ENCODE data around the gene DIP2C. TPM values are rescaled to one million over a fixed set of nuclear protein-coding genes. Genes with fewer than 3 reads are reported as not detected.

Gene DIP2C
- total and polyA plus RNA-seq, 7 experiments from 2014 or later: 1.1 to 8.7 (median 4.5) TPM

GRCh38 chr10:308572-309085 is 380.8 kb downstream of the DIP2C start:
- H3K27me3 ChIP-seq (ENCODE audit: control insufficient read depth in 2 of 2, insufficient read depth in 2 of 2, low read length in 2 of 2): no peaks in the 10 kb centered on the region
- CTCF ChIA-PET: no interaction called here
- H3K9me3 ChIP-seq (ENCODE audit: control insufficient read depth in 2 of 3, low read length in 3 of 3): no peaks in the 10 kb centered on the region
- no peak overlapping the region for H3K4me3 Mint-ChIP-seq
- POLR2A ChIA-PET: no interaction called here
- ATAC-seq (no peak), DNase-seq (no peak)
- no peak overlapping the region for H3K27ac ChIP-seq (ENCODE audit: low read depth, low read length)
- no peaks in the 10 kb centered on the region for H3K27me3 Mint-ChIP-seq
- H3K36me3 Mint-ChIP-seq: peaks cover 0 to 13% (median 0%) of the 10 kb centered on the region in 5 donors
- no peaks in the 10 kb centered on the region for H3K36me3 ChIP-seq (ENCODE audit: control insufficient read depth in 2 of 3, insufficient read depth in 3 of 3, low read length in 3 of 3)
- H3K4me1 ChIP-seq (ENCODE audit: control insufficient read depth in 2 of 2, insufficient read depth in 2 of 2, low read length in 2 of 2): no peaks in the 10 kb centered on the region
- no peak overlapping the region for H3K4me3 ChIP-seq (ENCODE audit: low read length)
- no peaks in the 10 kb centered on the region for H3K9me3 Mint-ChIP-seq
- no peak overlapping the region for H3K27ac Mint-ChIP-seq
- H3K4me1 Mint-ChIP-seq: peaks cover 0 to 6% (median 0%) of the 10 kb centered on the region in 7 donors
- intact Hi-C loops (cut with micrococcal nuclease): no loop called here

- Histone ChIP-seq H3K36me3 (ENCODE audit: control insufficient read depth in 2 of 3, insufficient read depth in 3 of 3, low read length in 3 of 3) (no peaks in the 10 kb centered on the region), H3K4me3 (ENCODE audit: low read length) (no peak overlapping the region), H3K27me3 (ENCODE audit: control insufficient read depth in 2 of 2, insufficient read depth in 2 of 2, low read length in 2 of 2) (no peaks in the 10 kb centered on the region), H3K4me1 (ENCODE audit: control insufficient read depth in 2 of 2, insufficient read depth in 2 of 2, low read length in 2 of 2) (no peaks in the 10 kb centered on the region), H3K9me3 (ENCODE audit: control insufficient read depth in 2 of 3, low read length in 3 of 3) (no peaks in the 10 kb centered on the region), H3K27ac (ENCODE audit: low read depth, low read length) (no peak overlapping the region)
- H3K27me3 Mint-ChIP-seq: no peaks in the 10 kb centered on the region
- H3K27ac Mint-ChIP-seq: no peak overlapping the region
- intact Hi-C loops (cut with micrococcal nuclease): no loop called here
- DNase-seq (no peak), ATAC-seq (no peak)
- H3K4me3 Mint-ChIP-seq: no peak overlapping the region
- ChIA-PET POLR2A (no interaction called here), CTCF (no interaction called here)
- peaks cover 0 to 13% (median 0%) of the 10 kb centered on the region in 5 donors for H3K36me3 Mint-ChIP-seq
- no peaks in the 10 kb centered on the region for H3K9me3 Mint-ChIP-seq
- peaks cover 0 to 6% (median 0%) of the 10 kb centered on the region in 7 donors for H3K4me1 Mint-ChIP-seq
These were observed 381.4 kb downstream of the DIP2C start for GRCh38 chr10:308101-308500.

- Mint-ChIP-seq H3K4me3 (no peak overlapping the region), H3K36me3 (peaks cover 0 to 13% (median 0%) of the 10 kb centered on the region in 5 donors), H3K9me3 (no peaks in the 10 kb centered on the region), H3K27ac (peak overlapping the region in 1 of 9 donors; percentile 70), H3K27me3 (no peaks in the 10 kb centered on the region), H3K4me1 (peaks cover 0 to 6% (median 0%) of the 10 kb centered on the region in 7 donors)
- no peak for DNase-seq
- no peaks in the 10 kb centered on the region for H3K4me1 ChIP-seq (ENCODE audit: control insufficient read depth in 2 of 2, insufficient read depth in 2 of 2, low read length in 2 of 2)
- no peaks in the 10 kb centered on the region for H3K27me3 ChIP-seq (ENCODE audit: control insufficient read depth in 2 of 2, insufficient read depth in 2 of 2, low read length in 2 of 2)
- H3K4me3 ChIP-seq (ENCODE audit: low read length): no peak overlapping the region
- no peaks in the 10 kb centered on the region for H3K9me3 ChIP-seq (ENCODE audit: control insufficient read depth in 2 of 3, low read length in 3 of 3)
- no peak overlapping the region for H3K27ac ChIP-seq (ENCODE audit: low read depth, low read length)
- ATAC-seq: no peak
- ChIA-PET CTCF (no interaction called here), POLR2A (no interaction called here)
- intact Hi-C loops (cut with micrococcal nuclease): no loop called here
- no peaks in the 10 kb centered on the region for H3K36me3 ChIP-seq (ENCODE audit: control insufficient read depth in 2 of 3, insufficient read depth in 3 of 3, low read length in 3 of 3)
These were observed 381.8 kb downstream of the DIP2C start for GRCh38 chr10:307659-308058.

GRCh38 chr10:306675-307185 is 382.7 kb downstream of the DIP2C start:
- Mint-ChIP-seq H3K27me3 (no peaks in the 10 kb centered on the region), H3K36me3 (peaks cover 0 to 13% (median 0%) of the 10 kb centered on the region in 5 donors), H3K4me3 (no peak overlapping the region), H3K9me3 (no peaks in the 10 kb centered on the region), H3K4me1 (peaks cover 0 to 6% (median 0%) of the 10 kb centered on the region in 7 donors), H3K27ac (no peak overlapping the region)
- ChIA-PET POLR2A (no interaction called here), CTCF (no interaction called here)
- no peaks in the 10 kb centered on the region for H3K27me3 ChIP-seq (ENCODE audit: control insufficient read depth in 2 of 2, insufficient read depth in 2 of 2, low read length in 2 of 2)
- intact Hi-C loops (cut with micrococcal nuclease): no loop called here
- no peaks in the 10 kb centered on the region for H3K36me3 ChIP-seq (ENCODE audit: control insufficient read depth in 2 of 3, insufficient read depth in 3 of 3, low read length in 3 of 3)
- DNase-seq (no peak), ATAC-seq (no peak)
- H3K4me3 ChIP-seq (ENCODE audit: low read length): no peak overlapping the region
- no peaks in the 10 kb centered on the region for H3K4me1 ChIP-seq (ENCODE audit: control insufficient read depth in 2 of 2, insufficient read depth in 2 of 2, low read length in 2 of 2)
- no peaks in the 10 kb centered on the region for H3K9me3 ChIP-seq (ENCODE audit: control insufficient read depth in 2 of 3, low read length in 3 of 3)
- no peak overlapping the region for H3K27ac ChIP-seq (ENCODE audit: low read depth, low read length)

- H3K9me3 Mint-ChIP-seq: no peaks in the 10 kb centered on the region
- H3K36me3 Mint-ChIP-seq: peaks cover 0 to 13% (median 0%) of the 10 kb centered on the region in 5 donors
- no peak overlapping the region for H3K27ac Mint-ChIP-seq
- H3K4me1 ChIP-seq (ENCODE audit: control insufficient read depth in 2 of 2, insufficient read depth in 2 of 2, low read length in 2 of 2): no peaks in the 10 kb centered on the region
- H3K27ac ChIP-seq (ENCODE audit: low read depth, low read length): no peak overlapping the region
- peaks cover 0 to 6% (median 0%) of the 10 kb centered on the region in 7 donors for H3K4me1 Mint-ChIP-seq
- CTCF ChIA-PET: no interaction called here
- POLR2A ChIA-PET: no interaction called here
- H3K4me3 ChIP-seq (ENCODE audit: low read length): no peak overlapping the region
- no peaks in the 10 kb centered on the region for H3K27me3 Mint-ChIP-seq
- intact Hi-C loops (cut with micrococcal nuclease): no loop called here
- no peaks in the 10 kb centered on the region for H3K9me3 ChIP-seq (ENCODE audit: control insufficient read depth in 2 of 3, low read length in 3 of 3)
- no peaks in the 10 kb centered on the region for H3K27me3 ChIP-seq (ENCODE audit: control insufficient read depth in 2 of 2, insufficient read depth in 2 of 2, low read length in 2 of 2)
- H3K36me3 ChIP-seq (ENCODE audit: control insufficient read depth in 2 of 3, insufficient read depth in 3 of 3, low read length in 3 of 3): no peaks in the 10 kb centered on the region
- ATAC-seq (no peak), DNase-seq (no peak)
- no peak overlapping the region for H3K4me3 Mint-ChIP-seq
These were observed 383.3 kb downstream of the DIP2C start for GRCh38 chr10:306007-306674.

GRCh38 chr10:305034-305433 is 384.4 kb downstream of the DIP2C start:
- intact Hi-C loops (cut with micrococcal nuclease): no loop called here
- Histone ChIP-seq H3K27ac (ENCODE audit: low read depth, low read length) (no peak overlapping the region), H3K27me3 (ENCODE audit: control insufficient read depth in 2 of 2, insufficient read depth in 2 of 2, low read length in 2 of 2) (no peaks in the 10 kb centered on the region), H3K4me1 (ENCODE audit: control insufficient read depth in 2 of 2, insufficient read depth in 2 of 2, low read length in 2 of 2) (no peaks in the 10 kb centered on the region), H3K4me3 (ENCODE audit: low read length) (no peak overlapping the region), H3K9me3 (ENCODE audit: control insufficient read depth in 2 of 3, low read length in 3 of 3) (no peaks in the 10 kb centered on the region), H3K36me3 (ENCODE audit: control insufficient read depth in 2 of 3, insufficient read depth in 3 of 3, low read length in 3 of 3) (no peaks in the 10 kb centered on the region)
- Mint-ChIP-seq H3K36me3 (peaks cover 0 to 11% (median 0%) of the 10 kb centered on the region in 5 donors), H3K27ac (no peak overlapping the region), H3K9me3 (no peaks in the 10 kb centered on the region), H3K4me3 (no peak overlapping the region), H3K27me3 (no peaks in the 10 kb centered on the region), H3K4me1 (peaks cover 0 to 6% (median 0%) of the 10 kb centered on the region in 7 donors)
- no peak for ATAC-seq
- ChIA-PET POLR2A (no interaction called here), CTCF (no interaction called here)
- no peak for DNase-seq

GRCh38 chr10:301536-301935 is 387.9 kb downstream of the DIP2C start:
- H3K27ac Mint-ChIP-seq: peak overlapping the region in 1 of 9 donors; percentile 13
- intact Hi-C loops (cut with micrococcal nuclease): no loop called here
- ATAC-seq: no peak

More at GRCh38 chr10:301536-301935, 387.9 kb downstream of the DIP2C start:
- Histone ChIP-seq H3K4me3 (ENCODE audit: low read length) (no peak overlapping the region), H3K27me3 (ENCODE audit: control insufficient read depth in 2 of 2, insufficient read depth in 2 of 2, low read length in 2 of 2) (no peaks in the 10 kb centered on the region), H3K27ac (ENCODE audit: low read depth, low read length) (no peak overlapping the region), H3K9me3 (ENCODE audit: control insufficient read depth in 2 of 3, low read length in 3 of 3) (no peaks in the 10 kb centered on the region), H3K36me3 (ENCODE audit: control insufficient read depth in 2 of 3, insufficient read depth in 3 of 3, low read length in 3 of 3) (no peaks in the 10 kb centered on the region), H3K4me1 (ENCODE audit: control insufficient read depth in 2 of 2, insufficient read depth in 2 of 2, low read length in 2 of 2) (no peaks in the 10 kb centered on the region)
- Mint-ChIP-seq H3K36me3 (peaks cover 0 to 12% (median 0%) of the 10 kb centered on the region in 5 donors), H3K4me1 (peaks cover 0 to 1% (median 0%) of the 10 kb centered on the region in 7 donors), H3K27me3 (no peaks in the 10 kb centered on the region), H3K4me3 (no peak overlapping the region), H3K9me3 (peaks cover 0 to 1% (median 0%) of the 10 kb centered on the region in 11 donors)
- CTCF ChIA-PET: interaction anchor here (1.5 kb wide), 1 partner anchor 17 kb away, joined by 3 read pairs; no protein-coding TSS in a partner anchor
- POLR2A ChIA-PET: no interaction called here
- no peak for DNase-seq
